HEK293 (cell line): ENCODE measurements around the gene XPNPEP2.

Source experiments
- CTCF ChIP-seq: fragments of 450-650 bp; formaldehyde crosslinking; IDR thresholded peaks from 2 replicates; pipeline ENCODE4 v1.5.1; 2016; ENCODE audit warnings: missing biosample characterization, missing genetic modification characterization
- ZBTB1 ChIP-seq: fragments of 450-650 bp; formaldehyde crosslinking; IDR thresholded peaks from 2 replicates; pipeline ENCODE4 v1.5.1; 2016; ENCODE audit warnings: missing biosample characterization, missing genetic modification characterization
- ZNF274 ChIP-seq, 2 experiments: fragments of 200-500 bp in 1 of 2; fragments of 450-650 bp in 1 of 2; sonication (Bioruptor generic) in 1 of 2; formaldehyde crosslinking in 1 of 2; IDR thresholded peaks; 2 replicates each; pipeline versions ENCODE4 v1.5.1 to v1.6.1; 2014 to 2016; ENCODE audit warnings: borderline replicate concordance in 1 of 2, inconsistent platforms in 1 of 2, low read length in 1 of 2, missing biosample characterization in 1 of 2, missing genetic modification characterization in 1 of 2
- ZNF530 ChIP-seq: fragments of 450-650 bp; formaldehyde crosslinking; IDR thresholded peaks from 2 replicates; pipeline ENCODE4 v1.5.1; 2016; ENCODE audit warnings: low read depth, missing biosample characterization, missing genetic modification characterization
- ZNF768 ChIP-seq: fragments of 450-650 bp; formaldehyde crosslinking; IDR thresholded peaks from 2 replicates; pipeline ENCODE4 v1.5.1; 2018; ENCODE audit warnings: missing biosample characterization, mild to moderate bottlenecking, missing genetic modification characterization
- TF ChIP-seq, protein P1 (sequence below): fragments of 450-650 bp; formaldehyde crosslinking; IDR thresholded peaks from 2 replicates; pipeline ENCODE4 v1.5.1; 2016; ENCODE audit warnings: missing biosample characterization, missing genetic modification characterization

GRCh38 chrX:129788527-129788926 lies 49.7 kb downstream of the XPNPEP2 start:
- TF ChIP-seq ZNF274 (IDR thresholded peaks at IDR 0.05; ENCODE audit: low read length), result no peak
- no peak for TF ChIP-seq ZNF274 (tag by site-specific recombination; IDR thresholded peaks at IDR 0.05; ENCODE audit: borderline replicate concordance)
- TF ChIP-seq CTCF (tag by site-specific recombination), result no peak
- TF ChIP-seq, protein P1, sequence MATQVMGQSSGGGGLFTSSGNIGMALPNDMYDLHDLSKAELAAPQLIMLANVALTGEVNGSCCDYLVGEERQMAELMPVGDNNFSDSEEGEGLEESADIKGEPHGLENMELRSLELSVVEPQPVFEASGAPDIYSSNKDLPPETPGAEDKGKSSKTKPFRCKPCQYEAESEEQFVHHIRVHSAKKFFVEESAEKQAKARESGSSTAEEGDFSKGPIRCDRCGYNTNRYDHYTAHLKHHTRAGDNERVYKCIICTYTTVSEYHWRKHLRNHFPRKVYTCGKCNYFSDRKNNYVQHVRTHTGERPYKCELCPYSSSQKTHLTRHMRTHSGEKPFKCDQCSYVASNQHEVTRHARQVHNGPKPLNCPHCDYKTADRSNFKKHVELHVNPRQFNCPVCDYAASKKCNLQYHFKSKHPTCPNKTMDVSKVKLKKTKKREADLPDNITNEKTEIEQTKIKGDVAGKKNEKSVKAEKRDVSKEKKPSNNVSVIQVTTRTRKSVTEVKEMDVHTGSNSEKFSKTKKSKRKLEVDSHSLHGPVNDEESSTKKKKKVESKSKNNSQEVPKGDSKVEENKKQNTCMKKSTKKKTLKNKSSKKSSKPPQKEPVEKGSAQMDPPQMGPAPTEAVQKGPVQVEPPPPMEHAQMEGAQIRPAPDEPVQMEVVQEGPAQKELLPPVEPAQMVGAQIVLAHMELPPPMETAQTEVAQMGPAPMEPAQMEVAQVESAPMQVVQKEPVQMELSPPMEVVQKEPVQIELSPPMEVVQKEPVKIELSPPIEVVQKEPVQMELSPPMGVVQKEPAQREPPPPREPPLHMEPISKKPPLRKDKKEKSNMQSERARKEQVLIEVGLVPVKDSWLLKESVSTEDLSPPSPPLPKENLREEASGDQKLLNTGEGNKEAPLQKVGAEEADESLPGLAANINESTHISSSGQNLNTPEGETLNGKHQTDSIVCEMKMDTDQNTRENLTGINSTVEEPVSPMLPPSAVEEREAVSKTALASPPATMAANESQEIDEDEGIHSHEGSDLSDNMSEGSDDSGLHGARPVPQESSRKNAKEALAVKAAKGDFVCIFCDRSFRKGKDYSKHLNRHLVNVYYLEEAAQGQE (tag by site-specific recombination), result no peak
- TF ChIP-seq ZNF768, result no peak
- no peak for TF ChIP-seq ZNF530 (tag by site-specific recombination)
- TF ChIP-seq ZBTB1 (tag by site-specific recombination), result no peak
